HepG2 (cell line): ENCODE results near the gene NINL. TPM values are rescaled to one million over a fixed set of nuclear protein-coding genes. Genes with fewer than 3 reads are reported as not detected.

Experiments used
- ATAC-seq: fragments of 200-7000 bp; cut with Tn5 transposase; 3 replicates; pipeline ENCODE4 v1.9.1; 2020; ENCODE audit warnings: mild to moderate bottlenecking, moderate library complexity
- BruUV-seq: library from RNA; stranded (reverse); fragments of 400-500 nt; replicated peaks from 2 replicates; lab custom pipeline; 2021; lab: Mats Ljungman, UMichigan
- CTCF ChIA-PET: fragments of 300-600 bp; formaldehyde crosslinking; extraction: SDS; loops from one replicate; lab custom pipeline; 2021; ENCODE audit warnings: low total read pairs, inconsistent platforms, low intra/inter-chr PET ratio; lab: Yijun Ruan, JAX
- POLR2A ChIA-PET: fragments of 350-600 bp; sonication (Branson Sonifier 250); formaldehyde crosslinking; loops from one replicate; lab custom pipeline; 2020; ENCODE audit warnings: antibody characterized with exemption, inconsistent platforms; lab: Yijun Ruan, JAX
- DNase-seq: peaks from one replicate; pipeline ENCODE4 v3.0.0-alpha.2; 2015; ENCODE audit warnings: low spot score
- FAIRE-seq: peaks from 3 replicates; lab custom pipeline; 2011; peaks lifted over from hg19 to GRCh38; lab: Jason Lieb, UNC
- H2AFZ ChIP-seq: one replicate; pipeline ENCODE4 v1.6.1; 2011; ENCODE audit warnings: low read length, inconsistent platforms
- H3K27ac ChIP-seq: fragments of 300-600 bp; 3 replicates; pipeline ENCODE4 v1.8.0; 2011; ENCODE audit warnings: mixed run types, mild to moderate bottlenecking, mixed read lengths, low read length, inconsistent platforms; ENCODE audit not compliant: insufficient read depth; ENCODE audit errors: extremely low read length
- H3K27me3 ChIP-seq, 2 experiments: fragments of 200-600 bp in 1 of 2; 2 replicates in 1 of 2; 3 replicates in 1 of 2; pipeline versions ENCODE4 v1.6.0 to v1.8.0; 2011; ENCODE audit warnings: low read length in 2 of 2, mild to moderate bottlenecking in 2 of 2, moderate library complexity in 2 of 2, inconsistent platforms in 1 of 2; ENCODE audit not compliant: insufficient read depth in 2 of 2, control insufficient read depth in 1 of 2
- H3K36me3 ChIP-seq, 2 experiments: fragments of 200-600 bp in 1 of 2; replicated peaks in 1 of 2; 2 replicates in 1 of 2; 3 replicates in 1 of 2; pipeline versions ENCODE4 v1.5.1 to v1.8.0; 2011; ENCODE audit warnings: low read length in 2 of 2, inconsistent platforms in 1 of 2; ENCODE audit not compliant: insufficient read depth in 2 of 2, control insufficient read depth in 1 of 2
- H3K4me1 ChIP-seq: 2 replicates; pipeline ENCODE4 v1.5.1; 2012; ENCODE audit warnings: low read length, inconsistent platforms; ENCODE audit not compliant: insufficient read depth
- H3K4me2 ChIP-seq: 2 replicates; pipeline ENCODE4 v1.6.0; 2011; ENCODE audit warnings: low read depth, low read length, inconsistent platforms
- H3K4me3 ChIP-seq, 3 experiments: fragments of 200-600 bp in 1 of 3; sonication (generic), shearing (Covaris generic) in 1 of 3; replicated peaks in 1 of 3; 2 replicates each; pipeline ENCODE4 v1.5.1; 2011 to 2016; ENCODE audit warnings: low read length in 3 of 3, inconsistent platforms in 2 of 3, low read depth in 2 of 3, mild to moderate bottlenecking in 2 of 3, control low read depth in 1 of 3, mixed read lengths in 1 of 3; ENCODE audit not compliant: insufficient read depth in 1 of 3
- H3K79me2 ChIP-seq: one replicate; pipeline ENCODE4 v1.6.1; 2011; ENCODE audit warnings: low read length, inconsistent platforms; ENCODE audit not compliant: insufficient read depth
- H3K9ac ChIP-seq: 2 replicates; pipeline ENCODE4 v1.6.0; 2011; ENCODE audit warnings: mild to moderate bottlenecking, low read depth, low read length, inconsistent platforms; ENCODE audit not compliant: insufficient read depth
- H3K9me3 ChIP-seq: 2 replicates; pipeline ENCODE4 v1.5.1; 2012; ENCODE audit warnings: mild to moderate bottlenecking, low read length
- H4K20me1 ChIP-seq: 2 replicates; pipeline ENCODE4 v1.6.0; 2011; ENCODE audit warnings: inconsistent platforms, mild to moderate bottlenecking, low read length, moderate library complexity; ENCODE audit not compliant: insufficient read depth
- CENPX ChIP-seq: sonication (generic); formaldehyde crosslinking; IDR thresholded peaks from 2 replicates; pipeline ENCODE4 v1.9.0; 2021; ENCODE audit warnings: mild to moderate bottlenecking, missing genetic modification reagents, moderate library complexity
- DR1 ChIP-seq: sonication (generic); formaldehyde crosslinking; IDR thresholded peaks from 2 replicates; pipeline ENCODE4 v1.8.0; 2021; ENCODE audit warnings: mild to moderate bottlenecking, missing genetic modification reagents, inconsistent platforms
- EZH2 ChIP-seq: conservative IDR thresholded peaks from 2 replicates; pipeline ENCODE4 v1.6.1; 2012; ENCODE audit warnings: mild to moderate bottlenecking, low read depth, low read length, moderate library complexity
- HOXA5 ChIP-seq: sonication (generic); formaldehyde crosslinking; IDR thresholded peaks from 2 replicates; pipeline ENCODE4 v1.4.0; 2020; ENCODE audit warnings: missing genetic modification reagents
- NFE2 ChIP-seq: sonication (generic); formaldehyde crosslinking; IDR thresholded peaks from 2 replicates; pipeline ENCODE4 v1.4.0; 2020; ENCODE audit warnings: missing genetic modification reagents
- NR2F1 ChIP-seq, 2 experiments: fragments of 450-650 bp in 1 of 2; formaldehyde crosslinking in 1 of 2; IDR thresholded peaks; 2 replicates each; pipeline versions ENCODE4 v1.5.0 to v1.6.1; 2016 to 2020; ENCODE audit warnings: mild to moderate bottlenecking in 1 of 2, missing compliant biosample characterization in 1 of 2, missing genetic modification reagents in 1 of 2, moderate library complexity in 1 of 2
- TRIM24 ChIP-seq: sonication (generic); formaldehyde crosslinking; IDR thresholded peaks from 2 replicates; pipeline ENCODE4 v1.8.0; 2022; ENCODE audit warnings: mild to moderate bottlenecking, missing genetic modification reagents
- ZC3H13 ChIP-seq: sonication (generic); formaldehyde crosslinking; IDR thresholded peaks from 2 replicates; pipeline ENCODE4 v1.8.1; 2023; ENCODE audit warnings: mild to moderate bottlenecking, missing genetic modification reagents, moderate library complexity
- ZFP41 ChIP-seq: sonication (generic); formaldehyde crosslinking; IDR thresholded peaks from 2 replicates; pipeline ENCODE4 v1.4.0; 2020; ENCODE audit warnings: mild to moderate bottlenecking, missing genetic modification reagents, borderline replicate concordance
- ZNF329 ChIP-seq: sonication (generic); formaldehyde crosslinking; IDR thresholded peaks from 2 replicates; pipeline ENCODE4 v1.9.0; 2021; ENCODE audit warnings: low read depth, mild to moderate bottlenecking, missing genetic modification reagents
- ZNF484 ChIP-seq: sonication (generic); formaldehyde crosslinking; IDR thresholded peaks from 2 replicates; pipeline ENCODE4 v1.5.1; 2020; ENCODE audit warnings: mild to moderate bottlenecking, low read depth, missing genetic modification reagents, borderline replicate concordance
- ZNF562 ChIP-seq: sonication (generic); formaldehyde crosslinking; IDR thresholded peaks from 2 replicates; pipeline ENCODE4 v1.8.0; 2022; ENCODE audit warnings: missing genetic modification reagents, borderline replicate concordance
- ZNF567 ChIP-seq: sonication (generic); formaldehyde crosslinking; IDR thresholded peaks from 2 replicates; pipeline ENCODE4 v1.8.1; 2023; ENCODE audit warnings: mild to moderate bottlenecking, missing genetic modification reagents, borderline replicate concordance
- ZNF7 ChIP-seq: IDR thresholded peaks from 2 replicates; pipeline ENCODE4 v1.6.1; 2016; ENCODE audit warnings: missing biosample characterization, missing genetic modification reagents
- WGBS: methylation state at CpG from one replicate; pipeline ENCODE4 v1.1.6; 2017; ENCODE audit warnings: low lambda C conversion rate; 5-methylcytosine and 5-hydroxymethylcytosine counted together
- in situ Hi-C: cut with HindIII; loops from 2 replicates; pipeline ENCODE4 v1.10.0; 2017; ENCODE audit warnings: low pct_unique_long_range_greater_than_20kb; ENCODE audit not compliant: extremely low pct_ligation_motif_present
- intact Hi-C: fragments of 100-400 bp; cut with micrococcal nuclease; formaldehyde crosslinking; loops from one replicate; pipeline ENCODE4 v1.10.0; 2022; ENCODE audit not compliant: unreplicated experiment
- polyA plus RNA-seq, 8 experiments: library from polyadenylated mRNA; depleted of rRNA in 3 of 8; stranded (reverse) in 7 of 8; unstranded in 1 of 8; fragments of >200 nt; fragmentation: Illumina TruSeq in 4 of 8; extraction: Trizol in 4 of 8; gene quantifications; 2 replicates each; pipeline versions ENCODE4 v1.2.1 to v1.2.3, GENCODE V29; 2011 to 2016; ENCODE audit warnings: low read depth in 4 of 8, missing spikeins in 1 of 8, mixed read lengths in 1 of 8; ENCODE audit not compliant: insufficient read depth in 1 of 8
- total RNA-seq, 5 experiments: library from RNA; depleted of rRNA; stranded (reverse); fragments of >200 nt; fragmentation: Illumina TruSeq; extraction: Trizol; gene quantifications; 2 replicates each; pipeline ENCODE4 v1.2.3, GENCODE V29; 2016; ENCODE audit warnings: low read depth in 1 of 5
- TF ChIP-seq, protein P1 (sequence below): sonication (generic); formaldehyde crosslinking; IDR thresholded peaks from 2 replicates; pipeline ENCODE4 v1.5.0; 2020; ENCODE audit warnings: mild to moderate bottlenecking, missing genetic modification reagents
- TF ChIP-seq, protein P2 (sequence below): sonication (generic); formaldehyde crosslinking; IDR thresholded peaks from 2 replicates; pipeline ENCODE4 v1.4.0; 2020; ENCODE audit warnings: missing genetic modification reagents
- TF ChIP-seq, protein P3 (sequence below): sonication (generic); formaldehyde crosslinking; IDR thresholded peaks from 2 replicates; pipeline ENCODE4 v1.8.1; 2023; ENCODE audit warnings: missing genetic modification reagents, mild to moderate bottlenecking, borderline replicate concordance
- TF ChIP-seq, protein P4 (sequence below): IDR thresholded peaks from 2 replicates; pipeline ENCODE4 v1.6.1; 2016; ENCODE audit warnings: mild to moderate bottlenecking

The NINL gene
- total and polyA plus RNA-seq, 2 of the 13 experiments (the other 11 are each of a cell fraction or from before 2014, with no cell fraction given) = 32.3 to 34.3 TPM

DNA sequence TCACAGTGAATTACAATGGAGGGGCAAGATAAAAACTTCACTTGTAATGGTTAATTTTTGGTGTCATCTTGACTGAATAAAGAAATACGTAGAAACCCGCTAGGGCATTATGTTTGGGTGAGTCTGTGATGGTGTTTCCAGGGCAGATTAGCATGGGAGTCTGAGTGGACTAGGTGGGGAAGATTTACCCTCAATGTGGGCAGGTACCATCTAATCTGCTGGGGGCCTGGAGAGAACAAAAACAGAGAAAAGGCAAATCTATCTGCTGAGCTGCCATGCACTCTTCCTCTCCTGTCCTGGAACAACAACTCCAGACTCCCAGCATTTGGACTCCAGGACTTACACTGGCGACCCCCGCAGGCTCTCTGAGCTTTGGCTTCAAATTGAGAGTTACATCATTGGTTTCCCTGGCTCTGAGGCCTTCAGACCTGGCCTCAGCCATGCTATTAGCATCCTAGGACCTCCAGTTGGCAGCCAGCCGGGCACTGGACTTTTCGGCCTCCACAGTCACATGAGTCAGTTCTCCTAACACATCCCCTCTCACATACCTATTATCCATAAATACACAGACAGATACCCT, 19.7 kb downstream of the NINL start (continued):
- no peak for TF ChIP-seq TRIM24 (CRISPR knock-in tag)
- no peak for TF ChIP-seq ZC3H13 (CRISPR knock-in tag)
- TF ChIP-seq, protein P1, sequence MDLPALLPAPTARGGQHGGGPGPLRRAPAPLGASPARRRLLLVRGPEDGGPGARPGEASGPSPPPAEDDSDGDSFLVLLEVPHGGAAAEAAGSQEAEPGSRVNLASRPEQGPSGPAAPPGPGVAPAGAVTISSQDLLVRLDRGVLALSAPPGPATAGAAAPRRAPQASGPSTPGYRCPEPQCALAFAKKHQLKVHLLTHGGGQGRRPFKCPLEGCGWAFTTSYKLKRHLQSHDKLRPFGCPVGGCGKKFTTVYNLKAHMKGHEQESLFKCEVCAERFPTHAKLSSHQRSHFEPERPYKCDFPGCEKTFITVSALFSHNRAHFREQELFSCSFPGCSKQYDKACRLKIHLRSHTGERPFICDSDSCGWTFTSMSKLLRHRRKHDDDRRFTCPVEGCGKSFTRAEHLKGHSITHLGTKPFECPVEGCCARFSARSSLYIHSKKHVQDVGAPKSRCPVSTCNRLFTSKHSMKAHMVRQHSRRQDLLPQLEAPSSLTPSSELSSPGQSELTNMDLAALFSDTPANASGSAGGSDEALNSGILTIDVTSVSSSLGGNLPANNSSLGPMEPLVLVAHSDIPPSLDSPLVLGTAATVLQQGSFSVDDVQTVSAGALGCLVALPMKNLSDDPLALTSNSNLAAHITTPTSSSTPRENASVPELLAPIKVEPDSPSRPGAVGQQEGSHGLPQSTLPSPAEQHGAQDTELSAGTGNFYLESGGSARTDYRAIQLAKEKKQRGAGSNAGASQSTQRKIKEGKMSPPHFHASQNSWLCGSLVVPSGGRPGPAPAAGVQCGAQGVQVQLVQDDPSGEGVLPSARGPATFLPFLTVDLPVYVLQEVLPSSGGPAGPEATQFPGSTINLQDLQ = no peak

DNA sequence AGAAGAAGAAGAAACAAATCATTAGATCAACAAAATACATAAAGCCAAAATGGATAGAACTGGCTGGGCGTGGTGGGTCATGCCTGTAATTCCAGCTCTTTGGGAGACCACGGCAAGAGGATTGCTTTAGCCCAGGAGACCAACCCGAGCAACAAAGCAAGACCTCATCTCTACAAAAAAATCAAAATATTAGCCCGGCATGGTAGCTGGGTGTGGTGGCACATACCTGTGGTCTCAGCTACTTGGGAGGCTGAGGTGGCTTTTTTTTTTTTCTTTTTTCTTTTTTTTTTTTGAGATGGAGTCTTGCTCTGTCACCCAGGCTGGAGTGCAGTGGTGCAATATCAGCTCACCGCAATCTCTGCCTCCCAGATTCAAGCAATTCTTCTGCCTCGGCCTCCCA, 21.5 kb downstream of the NINL start:
- no peak overlapping the region for H3K9ac ChIP-seq
- CTCF ChIA-PET = no interaction called here
- ATAC-seq (no peak), DNase-seq (no peak), FAIRE-seq (no peak)
- H3K4me2 ChIP-seq = no peak overlapping the region
- peaks cover 31% of the 10 kb centered on the region for H3K4me1 ChIP-seq
- H3K79me2 ChIP-seq = peaks cover 74% of the 10 kb centered on the region
- intact Hi-C loops = no loop called here
- BruUV-seq = no TSS peak
- POLR2A ChIA-PET = interaction anchor here (0.6 to 1.1 kb wide), 2 partner anchors 12 to 56 kb away, joined by 3 read pairs; no protein-coding TSS in a partner anchor
- no peaks in the 10 kb centered on the region for H3K27me3 ChIP-seq
- H2AFZ ChIP-seq = no peak overlapping the region
- H4K20me1 ChIP-seq = peaks cover 11% of the 10 kb centered on the region
- peaks cover 5 to 12% of the 10 kb centered on the region in 2 experiments; a peak in 4 of 5 replicates for H3K36me3 ChIP-seq
- 95% methylated on average over 6 of the region's 6 CpGs for WGBS
- H3K27ac ChIP-seq = no peak overlapping the region
- H3K4me3 ChIP-seq = no peak overlapping the region
- in situ Hi-C loops = no loop called here
- no peaks in the 10 kb centered on the region for H3K9me3 ChIP-seq
- no peak for TF ChIP-seq EZH2
- TF ChIP-seq CENPX (CRISPR knock-in tag) = no peak
- TF ChIP-seq, protein P2, sequence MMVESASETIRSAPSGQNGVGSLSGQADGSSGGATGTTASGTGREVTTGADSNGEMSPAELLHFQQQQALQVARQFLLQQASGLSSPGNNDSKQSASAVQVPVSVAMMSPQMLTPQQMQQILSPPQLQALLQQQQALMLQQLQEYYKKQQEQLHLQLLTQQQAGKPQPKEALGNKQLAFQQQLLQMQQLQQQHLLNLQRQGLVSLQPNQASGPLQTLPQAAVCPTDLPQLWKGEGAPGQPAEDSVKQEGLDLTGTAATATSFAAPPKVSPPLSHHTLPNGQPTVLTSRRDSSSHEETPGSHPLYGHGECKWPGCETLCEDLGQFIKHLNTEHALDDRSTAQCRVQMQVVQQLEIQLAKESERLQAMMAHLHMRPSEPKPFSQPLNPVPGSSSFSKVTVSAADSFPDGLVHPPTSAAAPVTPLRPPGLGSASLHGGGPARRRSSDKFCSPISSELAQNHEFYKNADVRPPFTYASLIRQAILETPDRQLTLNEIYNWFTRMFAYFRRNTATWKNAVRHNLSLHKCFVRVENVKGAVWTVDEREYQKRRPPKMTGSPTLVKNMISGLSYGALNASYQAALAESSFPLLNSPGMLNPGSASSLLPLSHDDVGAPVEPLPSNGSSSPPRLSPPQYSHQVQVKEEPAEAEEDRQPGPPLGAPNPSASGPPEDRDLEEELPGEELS (CRISPR knock-in tag) = no peak
- TF ChIP-seq NR2F1 (CRISPR knock-in tag; IDR thresholded peaks at IDR 0.05) = no peak
- no peak for TF ChIP-seq ZNF567
- no peak for TF ChIP-seq ZNF484 (CRISPR knock-in tag)
- no peak for TF ChIP-seq HOXA5
- no peak for TF ChIP-seq ZNF562 (CRISPR knock-in tag)
- TF ChIP-seq DR1 (CRISPR knock-in tag) = no peak
- TF ChIP-seq, protein P3, sequence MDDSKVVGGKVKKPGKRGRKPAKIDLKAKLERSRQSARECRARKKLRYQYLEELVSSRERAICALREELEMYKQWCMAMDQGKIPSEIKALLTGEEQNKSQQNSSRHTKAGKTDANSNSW = no peak
- TF ChIP-seq ZFP41 (CRISPR knock-in tag) = no peak
- TF ChIP-seq, protein P4, sequence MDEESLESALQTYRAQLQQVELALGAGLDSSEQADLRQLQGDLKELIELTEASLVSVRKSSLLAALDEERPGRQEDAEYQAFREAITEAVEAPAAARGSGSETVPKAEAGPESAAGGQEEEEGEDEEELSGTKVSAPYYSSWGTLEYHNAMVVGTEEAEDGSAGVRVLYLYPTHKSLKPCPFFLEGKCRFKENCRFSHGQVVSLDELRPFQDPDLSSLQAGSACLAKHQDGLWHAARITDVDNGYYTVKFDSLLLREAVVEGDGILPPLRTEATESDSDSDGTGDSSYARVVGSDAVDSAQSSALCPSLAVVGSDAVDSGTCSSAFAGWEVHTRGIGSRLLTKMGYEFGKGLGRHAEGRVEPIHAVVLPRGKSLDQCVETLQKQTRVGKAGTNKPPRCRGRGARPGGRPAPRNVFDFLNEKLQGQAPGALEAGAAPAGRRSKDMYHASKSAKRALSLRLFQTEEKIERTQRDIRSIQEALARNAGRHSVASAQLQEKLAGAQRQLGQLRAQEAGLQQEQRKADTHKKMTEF = no peak
- TF ChIP-seq ZNF329 = no peak
- no peak for TF ChIP-seq NFE2 (CRISPR knock-in tag)
- TF ChIP-seq ZNF7 = no peak
